GM12872 (cell line): ENCODE results near the gene MAP3K7CL.

Experiments used
- TF ChIP-seq, protein P1 (sequence below): IDR thresholded peaks from 3 replicates; pipeline ENCODE4 v1.5.1; 2011; ENCODE audit warnings: low read depth, mild to moderate bottlenecking, low read length, moderate library complexity; ENCODE audit not compliant: insufficient read depth

The MAP3K7CL gene

DNA sequence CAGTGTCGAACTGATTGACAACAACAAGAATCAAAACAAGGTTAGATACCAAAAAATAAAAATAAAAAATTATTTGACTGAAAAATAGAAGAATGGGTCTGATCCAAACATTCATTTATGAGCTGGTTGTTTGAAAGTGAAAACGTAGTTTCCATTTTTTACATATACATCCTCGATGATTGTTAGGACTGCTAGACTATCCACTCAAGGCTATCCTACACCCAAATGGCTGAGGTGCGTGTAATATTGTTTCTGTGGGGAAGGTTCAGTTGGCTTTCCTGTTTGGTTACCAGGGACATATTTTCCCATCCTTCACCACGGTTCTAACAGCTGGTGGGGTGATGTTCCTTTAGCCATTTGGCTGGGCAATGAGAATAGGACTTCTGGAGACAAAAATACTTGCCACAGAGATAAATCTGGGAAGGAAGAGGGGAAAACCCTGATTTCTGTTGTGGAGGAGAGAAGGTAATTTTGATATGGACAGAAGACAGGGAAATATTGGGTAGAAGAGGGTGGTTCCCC lies 66.3 kb downstream of the MAP3K7CL start:
- TF ChIP-seq, protein P1, sequence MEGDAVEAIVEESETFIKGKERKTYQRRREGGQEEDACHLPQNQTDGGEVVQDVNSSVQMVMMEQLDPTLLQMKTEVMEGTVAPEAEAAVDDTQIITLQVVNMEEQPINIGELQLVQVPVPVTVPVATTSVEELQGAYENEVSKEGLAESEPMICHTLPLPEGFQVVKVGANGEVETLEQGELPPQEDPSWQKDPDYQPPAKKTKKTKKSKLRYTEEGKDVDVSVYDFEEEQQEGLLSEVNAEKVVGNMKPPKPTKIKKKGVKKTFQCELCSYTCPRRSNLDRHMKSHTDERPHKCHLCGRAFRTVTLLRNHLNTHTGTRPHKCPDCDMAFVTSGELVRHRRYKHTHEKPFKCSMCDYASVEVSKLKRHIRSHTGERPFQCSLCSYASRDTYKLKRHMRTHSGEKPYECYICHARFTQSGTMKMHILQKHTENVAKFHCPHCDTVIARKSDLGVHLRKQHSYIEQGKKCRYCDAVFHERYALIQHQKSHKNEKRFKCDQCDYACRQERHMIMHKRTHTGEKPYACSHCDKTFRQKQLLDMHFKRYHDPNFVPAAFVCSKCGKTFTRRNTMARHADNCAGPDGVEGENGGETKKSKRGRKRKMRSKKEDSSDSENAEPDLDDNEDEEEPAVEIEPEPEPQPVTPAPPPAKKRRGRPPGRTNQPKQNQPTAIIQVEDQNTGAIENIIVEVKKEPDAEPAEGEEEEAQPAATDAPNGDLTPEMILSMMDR = no peak

DNA sequence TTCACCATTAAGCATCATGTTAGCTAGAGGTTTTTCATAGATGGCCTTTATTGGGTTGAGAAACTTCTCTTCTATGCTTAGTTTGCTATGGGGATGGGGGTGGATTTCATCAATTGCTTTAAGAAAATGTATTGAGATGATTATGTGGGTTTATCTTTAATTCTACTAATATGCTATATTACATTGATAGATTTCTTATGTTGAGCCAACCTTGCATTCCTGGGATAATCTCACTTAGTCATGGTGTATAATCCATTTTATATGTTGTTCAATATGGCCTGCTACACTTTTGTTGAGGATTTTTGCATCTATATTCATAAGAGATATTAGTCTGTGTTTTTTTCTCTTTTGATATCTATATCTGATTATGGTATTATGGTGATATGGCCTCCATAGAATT lies 70.7 kb downstream of the MAP3K7CL start:
- TF ChIP-seq, protein P1 = no peak

DNA sequence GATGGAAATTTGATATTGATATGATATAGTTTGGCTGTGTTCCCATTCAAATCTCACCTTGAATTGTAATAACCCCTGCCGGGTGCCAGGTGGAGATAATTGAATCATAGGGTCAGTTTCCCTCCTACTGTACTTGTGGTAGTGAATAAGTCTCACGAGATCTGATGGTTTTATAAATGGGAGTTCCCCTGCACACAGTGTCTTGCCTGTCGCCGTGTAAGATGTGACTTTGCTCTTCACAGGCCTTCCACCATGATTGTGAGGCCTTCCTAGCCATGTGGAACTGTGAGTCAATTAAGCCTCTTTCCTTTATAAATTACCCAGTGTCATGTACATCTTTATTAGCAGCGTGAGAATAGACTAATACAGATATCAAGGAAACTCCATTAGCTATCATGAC lies 74.6 kb downstream of the MAP3K7CL start:
- TF ChIP-seq, protein P1 = no peak

DNA sequence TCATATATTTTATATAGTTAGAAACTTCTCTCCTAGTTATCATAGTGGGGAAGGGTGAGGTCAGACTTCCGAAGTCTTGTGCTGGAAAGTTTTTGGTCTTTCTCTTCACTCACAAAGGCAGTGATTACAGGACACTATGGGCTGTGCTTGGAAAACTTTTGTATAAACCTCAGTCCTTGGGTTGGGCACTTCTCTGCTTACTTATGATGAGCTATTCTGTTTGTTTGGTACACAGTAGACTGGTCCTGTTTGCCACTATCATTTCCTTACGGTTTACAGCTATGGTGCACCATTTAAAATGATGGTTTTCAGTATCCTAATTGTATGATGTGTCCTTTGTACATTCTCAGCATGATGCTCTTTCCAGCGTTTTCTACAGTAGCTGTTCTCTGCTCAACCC lies 75.5 kb downstream of the MAP3K7CL start:
- TF ChIP-seq, protein P1 = no peak

DNA sequence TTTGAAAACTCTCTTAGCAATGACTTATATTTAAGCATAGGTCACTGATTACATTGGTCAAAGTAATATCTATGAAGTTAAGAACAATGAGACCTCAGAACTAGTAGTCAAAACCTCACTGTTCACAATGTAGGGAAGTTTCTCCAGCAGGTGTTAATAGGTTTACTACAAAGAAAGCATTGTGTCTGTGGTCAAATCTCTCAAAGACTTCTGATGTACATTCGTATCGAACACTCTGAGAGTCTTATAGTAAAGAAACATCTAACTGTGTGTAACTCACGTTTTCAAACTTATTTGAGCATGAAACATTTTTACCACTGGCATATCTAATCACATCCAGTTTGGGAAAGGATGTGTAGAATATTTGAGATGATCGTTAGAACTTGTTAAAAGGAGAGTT lies 76.0 kb downstream of the MAP3K7CL start:
- TF ChIP-seq, protein P1 = no peak

DNA sequence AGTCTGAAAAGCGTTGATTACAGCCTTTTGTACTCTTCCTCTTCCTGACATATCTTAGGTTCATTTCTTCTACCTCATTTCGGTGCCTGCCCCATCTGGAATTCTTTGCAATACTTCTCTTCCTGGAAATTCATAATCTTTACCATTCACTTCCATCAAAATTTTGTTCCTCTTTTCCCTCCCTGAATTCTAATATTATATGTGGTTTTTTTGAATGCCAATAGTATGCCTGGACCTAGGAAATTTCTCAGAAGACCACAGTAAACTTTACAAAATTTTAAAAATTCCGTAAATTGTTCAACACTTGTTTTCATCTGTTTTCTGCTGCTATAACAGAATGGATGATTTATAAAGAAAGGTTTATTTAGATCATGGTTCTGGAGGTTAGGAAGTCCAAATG lies 76.8 kb downstream of the MAP3K7CL start:
- TF ChIP-seq, protein P1 = no peak

DNA sequence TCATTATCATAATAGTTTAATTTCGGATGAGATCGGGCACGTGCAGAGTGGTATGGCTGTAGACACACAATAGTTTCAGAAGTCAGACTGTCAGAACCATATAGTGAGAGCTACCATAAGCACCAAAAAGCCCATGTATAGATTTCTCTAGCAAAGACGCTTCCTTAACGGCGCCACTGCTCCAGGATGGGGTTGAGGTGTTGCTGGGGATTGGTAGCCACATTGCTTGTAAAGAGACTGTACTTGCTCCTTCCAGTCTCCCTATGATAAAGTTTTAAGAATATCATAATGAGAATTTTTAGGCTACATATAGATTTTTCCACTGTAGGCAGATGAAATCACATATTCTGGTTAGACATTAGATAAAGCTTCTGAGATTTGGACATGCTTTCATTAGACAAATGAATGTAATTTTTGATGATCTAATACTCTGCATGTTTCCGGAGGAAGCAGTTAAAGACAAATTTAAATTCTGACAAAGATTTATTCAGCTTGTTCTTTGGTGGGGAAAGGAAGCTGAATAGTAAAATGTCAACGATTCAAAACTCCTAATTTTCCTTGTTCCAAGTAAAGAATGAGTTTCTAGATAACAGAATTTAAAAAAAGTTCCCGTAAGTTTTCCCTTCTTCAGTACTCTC lies 77.7 kb downstream of the MAP3K7CL start:
- TF ChIP-seq, protein P1 = no peak
